Measurements from ENCODE around the gene CEP126.

DNA sequence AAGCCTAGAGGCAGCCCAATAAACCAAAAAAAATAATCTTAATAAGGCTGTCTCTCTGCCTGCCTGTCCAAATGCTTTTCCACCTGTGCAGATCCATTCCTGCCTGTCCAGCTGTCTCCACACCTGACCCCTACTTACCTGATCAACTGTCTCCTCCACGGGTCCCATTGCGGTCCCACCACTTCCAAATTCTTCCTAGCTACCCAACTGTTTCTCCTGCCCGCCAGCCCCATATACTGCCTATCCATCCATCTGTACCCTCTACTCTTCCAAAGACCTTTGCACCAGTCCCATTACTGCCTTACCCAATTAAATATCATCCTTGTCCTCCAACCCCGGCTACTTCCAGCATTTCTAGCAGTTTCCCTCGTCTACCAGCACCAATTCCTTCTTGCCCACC is 40.9 kb downstream of the CEP126 start:
- no peak for TF ChIP-seq POLR2AphosphoS5 (IDR thresholded peaks at IDR 0.05; ENCODE audit: insufficient read depth, low read depth, low read length)
- TF ChIP-seq, protein P1, sequence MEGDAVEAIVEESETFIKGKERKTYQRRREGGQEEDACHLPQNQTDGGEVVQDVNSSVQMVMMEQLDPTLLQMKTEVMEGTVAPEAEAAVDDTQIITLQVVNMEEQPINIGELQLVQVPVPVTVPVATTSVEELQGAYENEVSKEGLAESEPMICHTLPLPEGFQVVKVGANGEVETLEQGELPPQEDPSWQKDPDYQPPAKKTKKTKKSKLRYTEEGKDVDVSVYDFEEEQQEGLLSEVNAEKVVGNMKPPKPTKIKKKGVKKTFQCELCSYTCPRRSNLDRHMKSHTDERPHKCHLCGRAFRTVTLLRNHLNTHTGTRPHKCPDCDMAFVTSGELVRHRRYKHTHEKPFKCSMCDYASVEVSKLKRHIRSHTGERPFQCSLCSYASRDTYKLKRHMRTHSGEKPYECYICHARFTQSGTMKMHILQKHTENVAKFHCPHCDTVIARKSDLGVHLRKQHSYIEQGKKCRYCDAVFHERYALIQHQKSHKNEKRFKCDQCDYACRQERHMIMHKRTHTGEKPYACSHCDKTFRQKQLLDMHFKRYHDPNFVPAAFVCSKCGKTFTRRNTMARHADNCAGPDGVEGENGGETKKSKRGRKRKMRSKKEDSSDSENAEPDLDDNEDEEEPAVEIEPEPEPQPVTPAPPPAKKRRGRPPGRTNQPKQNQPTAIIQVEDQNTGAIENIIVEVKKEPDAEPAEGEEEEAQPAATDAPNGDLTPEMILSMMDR (IDR thresholded peaks at IDR 0.05; ENCODE audit: extremely low read depth in 1 of 2, insufficient read depth in 1 of 2, low read depth in 1 of 2, low read length in 2 of 2): no peak
- no peak for TF ChIP-seq JUN (IDR thresholded peaks at IDR 0.05; ENCODE audit: borderline replicate concordance, insufficient read depth, insufficient read length, low read depth)
- TF ChIP-seq POLR2A (IDR thresholded peaks at IDR 0.05; ENCODE audit: low read depth, low read length): no peak
- TF ChIP-seq MYC (IDR thresholded peaks at IDR 0.05; ENCODE audit: low read depth, low read length): no peak
- no peak for TF ChIP-seq FOS (IDR thresholded peaks at IDR 0.05; ENCODE audit: borderline replicate concordance, insufficient read depth, low read length)
- TF ChIP-seq, protein P2, sequence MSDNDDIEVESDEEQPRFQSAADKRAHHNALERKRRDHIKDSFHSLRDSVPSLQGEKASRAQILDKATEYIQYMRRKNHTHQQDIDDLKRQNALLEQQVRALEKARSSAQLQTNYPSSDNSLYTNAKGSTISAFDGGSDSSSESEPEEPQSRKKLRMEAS (IDR thresholded peaks at IDR 0.05; ENCODE audit: insufficient read depth, insufficient read length): no peak
